Central memory CD8-positive, alpha-beta T cell (primary cell): ENCODE data around the gene HOXD10.

ENCODE experiments used
- ATAC-seq: fragments of 150-1000 bp; cut with Tn5 transposase; replicated peaks from 2 replicates; pipeline ENCODE4 v1.10.0; 2022; ENCODE audit warnings: mild to moderate bottlenecking, moderate FRiP score, moderate number of reproducible peaks; ENCODE audit not compliant: poor library complexity, severe bottlenecking; ENCODE audit errors: extremely low read depth
- DNase-seq, 2 donors: peaks; one replicate each; pipeline ENCODE4 v3.0.0; 2021; ENCODE audit warnings: low spot score in 2 of 2
- H3K27ac Mint-ChIP-seq: one replicate; pipeline ENCODE4 v1.8.0; 2022; ENCODE audit warnings: low read depth, mild to moderate bottlenecking, moderate library complexity, mixed read lengths
- H3K27me3 Mint-ChIP-seq: one replicate; pipeline ENCODE4 v1.8.0; 2022; ENCODE audit warnings: mixed read lengths
- H3K36me3 Mint-ChIP-seq: one replicate; pipeline ENCODE4 v1.8.0; 2022; ENCODE audit warnings: mild to moderate bottlenecking, moderate library complexity, mixed read lengths; ENCODE audit not compliant: insufficient read depth
- H3K4me1 Mint-ChIP-seq: one replicate; pipeline ENCODE4 v1.8.0; 2022; ENCODE audit warnings: mixed read lengths
- H3K4me3 Mint-ChIP-seq: one replicate; pipeline ENCODE4 v1.8.0; 2022; ENCODE audit warnings: mild to moderate bottlenecking, moderate library complexity, mixed read lengths
- H3K9me3 Mint-ChIP-seq: one replicate; pipeline ENCODE4 v1.8.0; 2022; ENCODE audit warnings: mixed read lengths

The HOXD10 gene

GRCh38 chr2:176115883-176116813 is at the start of gene HOXD10:
TSS of gene HOXD10 (plus strand) at chr2:176116778. CDS start at chr2:176116834, 56 bp downstream.
- Mint-ChIP-seq H3K27ac (peak within 1 kb of the TSS; percentile 21), H3K9me3 (no peaks in the 10 kb centered on the region), H3K4me1 (peaks cover 16% of the 10 kb centered on the region), H3K36me3 (peaks cover 22% of the 10 kb centered on the region), H3K27me3 (peaks cover 96% of the 10 kb centered on the region), H3K4me3 (no peak within 1 kb of the TSS)
- DNase-seq (no peak), ATAC-seq (no peak)

- Mint-ChIP-seq H3K36me3 (peaks cover 2% of the 10 kb centered on the region), H3K4me1 (peaks cover 5% of the 10 kb centered on the region), H3K27me3 (peaks cover 98% of the 10 kb centered on the region), H3K4me3 (no peak overlapping the region), H3K9me3 (no peaks in the 10 kb centered on the region), H3K27ac (no peak overlapping the region)
- no peak for DNase-seq
- ATAC-seq: no peak
These were observed 48.8 kb upstream of the HOXD10 start for GRCh38 chr2:176067589-176068418.

- Mint-ChIP-seq H3K36me3 (peaks cover 2% of the 10 kb centered on the region), H3K9me3 (no peaks in the 10 kb centered on the region), H3K27me3 (peaks cover 99% of the 10 kb centered on the region), H3K4me1 (peaks cover 5% of the 10 kb centered on the region), H3K27ac (no peak overlapping the region), H3K4me3 (no peak overlapping the region)
- no peak for ATAC-seq
- DNase-seq: no peak
These were observed 48.2 kb upstream of the HOXD10 start for GRCh38 chr2:176068419-176068832.

- DNase-seq (no peak), ATAC-seq (no peak)
- Mint-ChIP-seq H3K36me3 (peaks cover 2% of the 10 kb centered on the region), H3K4me3 (no peak overlapping the region), H3K27me3 (peaks cover 100% of the 10 kb centered on the region), H3K9me3 (peaks cover 11% of the 10 kb centered on the region), H3K4me1 (peaks cover 5% of the 10 kb centered on the region), H3K27ac (no peak overlapping the region)
These were observed 45.0 kb upstream of the HOXD10 start for GRCh38 chr2:176071330-176072291.

- DNase-seq (no peak), ATAC-seq (no peak)
- Mint-ChIP-seq H3K9me3 (peaks cover 13% of the 10 kb centered on the region), H3K27me3 (peaks cover 100% of the 10 kb centered on the region), H3K27ac (no peak overlapping the region), H3K36me3 (peaks cover 2% of the 10 kb centered on the region), H3K4me1 (peaks cover 5% of the 10 kb centered on the region), H3K4me3 (no peak overlapping the region)
These were observed 44.3 kb upstream of the HOXD10 start for GRCh38 chr2:176072292-176072669.

GRCh38 chr2:176072951-176073904 is 43.4 kb upstream of the HOXD10 start:
- Mint-ChIP-seq H3K9me3 (peaks cover 13% of the 10 kb centered on the region), H3K4me1 (peaks cover 5% of the 10 kb centered on the region), H3K36me3 (peaks cover 1% of the 10 kb centered on the region), H3K27ac (no peak overlapping the region), H3K27me3 (peaks cover 96% of the 10 kb centered on the region), H3K4me3 (no peak overlapping the region)
- no peak for DNase-seq
- no peak for ATAC-seq

GRCh38 chr2:176074919-176075425 is 41.6 kb upstream of the HOXD10 start:
- Mint-ChIP-seq H3K4me3 (no peak overlapping the region), H3K36me3 (peaks cover 15% of the 10 kb centered on the region), H3K27ac (no peak overlapping the region), H3K4me1 (peaks cover 8% of the 10 kb centered on the region), H3K9me3 (peaks cover 13% of the 10 kb centered on the region), H3K27me3 (peaks cover 96% of the 10 kb centered on the region)
- ATAC-seq (no peak), DNase-seq (no peak)

- peaks cover 8% of the 10 kb centered on the region for H3K4me1 Mint-ChIP-seq
- H3K36me3 Mint-ChIP-seq: peaks cover 15% of the 10 kb centered on the region
- no peak overlapping the region for H3K27ac Mint-ChIP-seq
- no peak overlapping the region for H3K4me3 Mint-ChIP-seq
- peaks cover 13% of the 10 kb centered on the region for H3K9me3 Mint-ChIP-seq
- peaks cover 91% of the 10 kb centered on the region for H3K27me3 Mint-ChIP-seq
- no peak for DNase-seq
- ATAC-seq: no peak
These were observed 41.1 kb upstream of the HOXD10 start for GRCh38 chr2:176075481-176075880.

GRCh38 chr2:176076063-176076462 is 40.5 kb upstream of the HOXD10 start:
- Mint-ChIP-seq H3K4me1 (peaks cover 8% of the 10 kb centered on the region), H3K27me3 (peaks cover 89% of the 10 kb centered on the region), H3K36me3 (peaks cover 20% of the 10 kb centered on the region), H3K4me3 (no peak overlapping the region), H3K9me3 (peaks cover 13% of the 10 kb centered on the region), H3K27ac (no peak overlapping the region)
- ATAC-seq: no peak
- no peak for DNase-seq

GRCh38 chr2:176076796-176077195 is 39.8 kb upstream of the HOXD10 start:
- H3K4me1 Mint-ChIP-seq: peaks cover 8% of the 10 kb centered on the region
- DNase-seq (no peak), ATAC-seq (no peak)
- H3K27me3 Mint-ChIP-seq: peaks cover 89% of the 10 kb centered on the region
- peaks cover 13% of the 10 kb centered on the region for H3K9me3 Mint-ChIP-seq
- no peak overlapping the region for H3K27ac Mint-ChIP-seq
- peaks cover 27% of the 10 kb centered on the region for H3K36me3 Mint-ChIP-seq
- H3K4me3 Mint-ChIP-seq: no peak overlapping the region
